K562 (cell line): ENCODE measurements around the gene MRPL28. TPM values are rescaled to one million over a fixed set of nuclear protein-coding genes. Genes with fewer than 3 reads are reported as not detected.

Experiments used
- CCAR2 ChIP-seq: fragments of 200-400 bp; formaldehyde crosslinking; IDR thresholded peaks from 2 replicates; pipeline ENCODE4 v1.6.1; 2017; ENCODE audit warnings: mild to moderate bottlenecking, low read depth, low read length
- DEAF1 ChIP-seq: fragments of 450-650 bp; formaldehyde crosslinking; IDR thresholded peaks from 2 replicates; pipeline ENCODE4 v1.4.0; 2020; ENCODE audit warnings: mild to moderate bottlenecking, moderate library complexity
- EHMT2 ChIP-seq: fragments of 450-650 bp; IDR thresholded peaks from 2 replicates; pipeline ENCODE4 v1.6.1; 2018; ENCODE audit warnings: antibody characterized with exemption
- FOXA1 ChIP-seq: fragments of 450-650 bp; IDR thresholded peaks from 2 replicates; pipeline ENCODE4 v1.6.1; 2016; ENCODE audit warnings: mild to moderate bottlenecking, borderline replicate concordance
- FOXK2 ChIP-seq, 2 experiments: fragments of 450-650 bp; IDR thresholded peaks in 1 of 2; conservative IDR thresholded peaks in 1 of 2; 2 replicates each; pipeline ENCODE4 v1.6.1; 2016; ENCODE audit warnings: low read depth in 2 of 2, mild to moderate bottlenecking in 1 of 2
- GTF2B ChIP-seq: IDR thresholded peaks from 2 replicates; pipeline ENCODE4 v1.6.1; 2011; ENCODE audit not compliant: insufficient read length; ENCODE audit errors: extremely low read depth
- KDM2B ChIP-seq: fragments of 250-450 bp; sonication (Bioruptor Pico); IDR thresholded peaks from 2 replicates; pipeline ENCODE4 v1.8.0; 2021; ENCODE audit warnings: mild to moderate bottlenecking, moderate library complexity
- RFX1 ChIP-seq: fragments of 450-650 bp; IDR thresholded peaks from 2 replicates; pipeline ENCODE4 v1.6.1; 2016; ENCODE audit warnings: mild to moderate bottlenecking, moderate library complexity
- TAF15 ChIP-seq: fragments of 200-400 bp; formaldehyde crosslinking; IDR thresholded peaks from 2 replicates; pipeline ENCODE4 v1.6.1; 2017; ENCODE audit warnings: mild to moderate bottlenecking, low read depth, low read length, moderate library complexity
- TCF7 ChIP-seq: sonication (generic); IDR thresholded peaks from 2 replicates; pipeline ENCODE4 v1.6.1; 2016; ENCODE audit warnings: antibody characterized with exemption, borderline replicate concordance
- ZBTB7A ChIP-seq: IDR thresholded peaks from 2 replicates; pipeline ENCODE4 v1.6.1; 2011; ENCODE audit warnings: low read depth, mild to moderate bottlenecking, low read length, moderate library complexity, borderline replicate concordance; ENCODE audit not compliant: control insufficient read depth
- ZEB2 ChIP-seq: fragments of 450-650 bp; IDR thresholded peaks from 2 replicates; pipeline ENCODE4 v1.6.1; 2016
- ZHX1 ChIP-seq: fragments of 150-350 bp; conservative IDR thresholded peaks from 2 replicates; pipeline ENCODE4 v1.6.1; 2014; ENCODE audit warnings: low read length
- ZNF253 ChIP-seq: fragments of 250-450 bp; sonication (Bioruptor Pico); conservative IDR thresholded peaks from 2 replicates; pipeline ENCODE4 v1.6.1; 2021; ENCODE audit warnings: mild to moderate bottlenecking
- ZNF407 ChIP-seq: fragments of 450-650 bp; IDR thresholded peaks from 2 replicates; pipeline ENCODE4 v1.6.1; 2016; ENCODE audit warnings: low read depth
- polyA plus RNA-seq, 8 experiments: library from polyadenylated mRNA; depleted of rRNA in 4 of 8; stranded (reverse) in 5 of 8; unstranded in 3 of 8; fragments of >200 nt; fragmentation: Nextera tagmentation in 2 of 8; fragmentation: Illumina TruSeq in 1 of 8; extraction: Ambion mirVana in 2 of 8; extraction: Trizol in 1 of 8; gene quantifications; 2 replicates each; pipeline versions ENCODE4 v1.2.1 to v1.2.3, GENCODE V29; 2011 to 2014; ENCODE audit warnings: inconsistent platforms in 1 of 8, missing spikeins in 1 of 8
- total RNA-seq, 7 experiments: library from RNA; depleted of rRNA in 6 of 7; stranded (reverse); fragments of >200 nt in 6 of 7; fragmentation: Illumina TruSeq in 2 of 7; extraction: Trizol in 2 of 7; gene quantifications; 2 replicates each; pipeline versions ENCODE4 v1.2.1 to v1.2.3, GENCODE V29; 2011 to 2021; ENCODE audit warnings: low replicate concordance in 1 of 7

Gene MRPL28
- total and polyA plus RNA-seq, 9 of the 15 experiments (the other 6 are each of a cell fraction or from before 2014, with no cell fraction given) = 2.5 to 323 (median 175) TPM

- TF ChIP-seq ZNF407 = no peak
- TF ChIP-seq GTF2B = no peak
- peak; percentile 89 for TF ChIP-seq RFX1
- TF ChIP-seq TCF7 = no peak
- TF ChIP-seq ZEB2 = no peak
- peak; percentile 25; the same call in 1 of the 2 replicates for TF ChIP-seq ZBTB7A
- TF ChIP-seq TAF15 = no peak
- TF ChIP-seq FOXA1 = no peak
- TF ChIP-seq EHMT2 = no peak
- TF ChIP-seq KDM2B (CRISPR knock-in tag) = no peak
- TF ChIP-seq ZHX1 = no peak
- TF ChIP-seq FOXK2 (conservative IDR thresholded peaks at IDR 0.05 in 1 of 2, IDR thresholded peaks at IDR 0.05 in 1 of 2; ENCODE audit: low read depth in 2 of 2) = no peak
- TF ChIP-seq ZNF253 (CRISPR knock-in tag) = no peak
- TF ChIP-seq DEAF1 = no peak
- no peak for TF ChIP-seq CCAR2
Observed at GRCh38 chr16:363766-364490, 6.4 kb downstream of the MRPL28 start (continued).
